Activated naive CD4-positive, alpha-beta T cell treated with anti-CD3 and anti-CD28 coated beads, Interleukin-2, amount 50 U/mL, for 72 hours (primary cell): ENCODE data around the gene ANXA2R. TPM values are rescaled to one million over a fixed set of nuclear protein-coding genes. Genes with fewer than 3 reads are reported as not detected.
"Not testable (repeated sequence)": the region's sequence is repeated elsewhere in the genome, so short reads cannot be mapped to it uniquely, and the experiment has no call there.

Experiments used
- ATAC-seq, 2 donors: fragments of 150-1000 bp; cut with Tn5 transposase; 2 replicates each; pipeline ENCODE4 v1.10.0; 2021; ENCODE audit warnings: mild to moderate bottlenecking in 2 of 2, moderate library complexity in 2 of 2
- DNase-seq, 2 donors: peaks; one replicate each; pipeline ENCODE4 v3.0.0; 2021 to 2022; ENCODE audit warnings: low spot score in 2 of 2
- H3K27ac Mint-ChIP-seq, 2 donors: one replicate each; pipeline ENCODE4 v1.8.0; 2022; ENCODE audit warnings: mild to moderate bottlenecking in 2 of 2, mixed read lengths in 2 of 2
- H3K36me3 Mint-ChIP-seq, 2 donors: one replicate each; pipeline ENCODE4 v1.8.0; 2022; ENCODE audit warnings: mixed read lengths in 2 of 2
- H3K9me3 Mint-ChIP-seq, 2 donors: one replicate each; pipeline ENCODE4 v1.8.0; 2022; ENCODE audit warnings: mixed read lengths in 2 of 2
- total RNA-seq, 2 donors: library from RNA; stranded (reverse); gene quantifications; one replicate each; pipeline ENCODE4 v1.2.3, GENCODE V29; 2022

The ANXA2R gene
- 1 to 10 TPM; 5.3 to 8.4 TPM for total RNA-seq

- ATAC-seq = peak; percentile 65 to 67
- peak within 1 kb of the TSS; percentile 98 to 99 for H3K27ac Mint-ChIP-seq
Observed at GRCh38 chr5:43040287-43041098, at the start of gene ANXA2R. TSS of gene ANXA2R (minus strand) at chr5:43040319. CDS start at chr5:43040046, 273 bp downstream.

DNA sequence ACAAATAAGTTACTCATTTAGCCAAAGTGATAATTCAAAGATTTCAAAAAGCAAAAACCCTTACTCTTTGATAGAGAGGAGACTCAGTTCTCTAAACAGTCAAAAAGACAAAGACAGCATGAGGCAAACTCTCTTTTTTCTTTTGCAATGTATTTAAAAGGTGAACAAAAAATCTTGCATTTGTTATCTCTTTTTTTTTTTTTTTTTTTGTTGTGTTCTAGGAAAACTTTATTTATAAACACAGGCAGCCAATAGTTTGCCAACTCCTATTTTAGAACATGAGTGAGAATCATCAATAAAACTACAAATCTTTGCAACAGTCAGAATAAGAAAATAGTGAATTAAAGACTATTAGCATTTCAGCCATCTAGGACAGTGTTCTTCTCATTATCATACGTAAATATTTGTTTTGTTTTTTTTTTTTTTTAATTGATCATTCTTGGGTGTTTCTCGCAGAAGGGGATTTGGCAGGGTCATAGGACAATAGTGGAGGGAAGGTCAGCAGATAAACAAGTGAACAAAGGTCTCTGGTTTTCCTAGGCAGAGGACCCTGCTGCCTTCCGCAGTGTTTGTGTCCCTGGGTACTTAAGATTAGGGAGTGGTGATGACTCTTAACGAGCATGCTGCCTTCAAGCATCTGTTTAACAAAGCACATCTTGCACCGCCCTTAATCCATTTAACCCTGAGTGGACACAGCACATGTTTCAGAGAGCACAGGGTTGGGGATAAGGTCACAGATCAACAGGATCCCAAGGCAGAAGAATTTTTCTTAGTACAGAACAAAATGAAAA is 46.2 kb upstream of the ANXA2R start:
- not testable (repeated sequence) for DNase-seq, ATAC-seq, H3K36me3 Mint-ChIP-seq, H3K27ac Mint-ChIP-seq, H3K9me3 Mint-ChIP-seq

More at GRCh38 chr5:43040287-43041098, at the start of gene ANXA2R:
- H3K9me3 Mint-ChIP-seq = no peaks in the 10 kb centered on the region
- peaks cover 0 to 29% of the 10 kb centered on the region in 2 donors for H3K36me3 Mint-ChIP-seq
- peak; percentile 91 to 92 for DNase-seq

DNA sequence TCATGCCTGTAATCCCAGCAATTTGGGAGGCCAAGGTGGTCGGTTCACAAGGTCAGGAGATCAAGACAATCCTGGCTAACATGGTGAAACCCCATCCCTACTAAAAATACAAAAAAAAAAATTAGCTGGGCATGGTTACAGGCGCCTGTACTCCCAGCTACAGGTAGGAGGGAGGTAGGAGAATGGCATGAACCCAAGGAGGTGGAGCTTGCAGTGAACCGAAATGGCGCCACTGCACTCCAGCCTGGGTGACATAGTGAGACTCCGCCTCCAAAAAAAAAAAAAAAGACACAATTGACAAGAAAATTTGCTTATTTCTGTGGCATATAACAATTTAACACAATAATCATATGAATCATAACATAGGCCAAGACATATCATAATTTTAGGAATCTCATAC is 45.3 kb upstream of the ANXA2R start:
- Mint-ChIP-seq H3K27ac (no peak overlapping the region), H3K36me3 (peaks cover 0 to 6% of the 10 kb centered on the region in 2 donors), H3K9me3 (no peaks in the 10 kb centered on the region)
- no peak for ATAC-seq
- DNase-seq = no peak

GRCh38 chr5:43084468-43084867 is 44.3 kb upstream of the ANXA2R start:
- H3K27ac Mint-ChIP-seq, H3K9me3 Mint-ChIP-seq: not testable (repeated sequence)

DNA sequence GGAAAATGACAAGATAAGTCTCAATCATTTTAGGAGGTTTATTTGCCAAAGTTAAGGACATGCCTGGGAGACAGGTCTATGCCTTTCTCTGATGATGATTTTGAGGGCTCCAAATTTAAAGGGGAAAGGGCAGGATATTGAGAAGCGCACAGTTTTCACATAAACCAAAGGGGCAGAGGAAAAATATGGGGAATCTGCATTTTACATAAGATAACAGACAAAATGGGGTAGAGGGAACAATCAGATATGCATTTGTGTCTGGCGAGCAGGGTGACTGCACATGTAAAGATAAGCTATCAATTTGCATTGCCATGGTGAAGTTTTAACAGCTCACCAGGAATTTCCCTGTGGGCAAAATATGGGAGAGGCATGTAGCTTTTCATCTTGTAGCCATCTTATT is 41.2 kb upstream of the ANXA2R start:
- not testable (repeated sequence) for H3K9me3 Mint-ChIP-seq, H3K27ac Mint-ChIP-seq, H3K36me3 Mint-ChIP-seq, DNase-seq, ATAC-seq

More at GRCh38 chr5:43084468-43084867, 44.3 kb upstream of the ANXA2R start:
- H3K36me3 Mint-ChIP-seq, DNase-seq, ATAC-seq: not testable (repeated sequence)

GRCh38 chr5:43078956-43079355 is 38.8 kb upstream of the ANXA2R start:
- H3K27ac Mint-ChIP-seq = no peak overlapping the region
- H3K36me3 Mint-ChIP-seq = peaks cover 0 to 15% of the 10 kb centered on the region in 2 donors

DNA sequence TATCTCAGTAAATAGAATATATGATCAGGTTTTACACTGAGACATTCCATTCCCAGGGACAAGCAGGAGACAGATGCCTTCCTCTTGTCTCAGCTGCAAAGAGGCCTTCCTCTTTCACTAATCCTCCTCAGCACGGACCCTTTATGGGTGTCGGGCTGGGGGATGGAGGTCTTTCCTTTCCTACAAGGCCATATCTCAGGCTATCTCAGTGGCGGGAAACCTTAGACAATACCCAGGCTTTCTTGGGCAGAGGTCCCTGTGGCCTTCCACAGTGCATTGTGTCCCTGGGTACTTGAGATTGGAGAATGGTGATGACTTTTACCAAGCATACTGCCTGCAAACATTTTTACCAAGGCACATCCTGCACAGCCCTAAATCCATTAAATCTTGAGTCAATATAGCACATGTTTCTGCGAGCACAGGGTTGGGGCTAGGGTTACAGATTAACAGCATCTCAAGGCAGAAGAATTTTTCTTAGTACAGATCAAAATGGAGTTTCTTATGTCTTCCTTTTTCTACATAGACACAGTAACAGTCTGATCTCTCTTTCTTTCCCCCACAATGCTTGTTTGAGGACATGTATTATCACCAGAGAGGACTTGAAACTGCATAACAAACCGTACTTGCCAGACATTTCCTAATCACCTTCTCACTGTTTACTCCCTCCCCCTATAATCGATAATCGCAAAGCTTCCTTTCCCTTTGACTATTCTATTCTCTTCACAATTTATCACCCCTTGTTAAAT is 37.5 kb upstream of the ANXA2R start:
- Mint-ChIP-seq H3K27ac (peak overlapping the region in 1 of 2 donors; percentile 44), H3K36me3 (peaks cover 0 to 22% of the 10 kb centered on the region in 2 donors)
- not testable (repeated sequence) for H3K9me3 Mint-ChIP-seq, DNase-seq, ATAC-seq

More at GRCh38 chr5:43078956-43079355, 38.8 kb upstream of the ANXA2R start:
- H3K9me3 Mint-ChIP-seq = peaks cover 0 to 2% of the 10 kb centered on the region in 2 donors
- DNase-seq = no peak
- ATAC-seq = no peak

DNA sequence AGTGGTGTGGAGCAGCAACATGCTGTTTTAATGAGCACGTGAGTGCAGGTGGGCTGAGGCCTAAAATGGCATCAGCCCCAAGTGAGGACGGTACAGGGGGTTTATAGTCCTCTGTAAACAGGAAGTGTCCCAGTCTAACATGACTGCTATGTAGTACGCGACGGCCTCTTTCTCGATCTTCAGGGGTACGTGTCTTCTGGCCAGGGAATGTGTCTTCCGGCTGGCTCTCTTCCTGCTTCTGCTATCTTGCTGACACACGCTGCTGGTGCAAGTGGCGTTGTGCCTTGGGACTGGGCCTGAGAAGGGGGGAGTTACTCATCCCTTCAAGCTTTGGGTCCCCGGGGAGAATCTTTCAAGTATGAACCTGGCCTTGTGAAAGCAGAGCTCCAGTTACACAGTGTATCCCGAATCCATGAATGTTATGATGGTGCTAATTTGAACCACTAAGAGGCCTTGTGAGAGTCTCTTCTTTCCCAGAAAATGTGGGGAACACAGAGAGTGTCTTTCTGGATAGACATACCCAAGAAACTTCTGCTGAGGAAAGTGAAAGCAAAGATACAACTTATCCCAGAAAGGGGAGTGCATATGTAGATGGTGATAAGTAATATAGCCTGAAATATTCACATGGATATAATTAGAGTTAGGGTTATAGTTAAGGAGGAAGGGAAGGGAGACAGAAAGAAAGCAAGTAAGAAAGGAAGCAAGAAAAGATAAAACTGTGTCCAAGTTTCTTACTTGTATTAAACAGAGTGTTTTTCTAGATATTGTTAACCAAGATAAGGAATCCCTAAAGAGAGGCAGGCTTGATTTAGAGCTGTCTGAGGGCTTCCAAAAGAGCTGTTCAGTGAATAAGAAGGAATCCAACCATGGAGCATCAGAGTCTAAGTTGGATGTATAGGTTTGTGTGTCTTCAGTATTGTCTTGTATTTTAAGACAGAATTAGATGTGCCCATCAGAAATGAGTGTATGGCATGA is 35.5 kb upstream of the ANXA2R start:
- peak overlapping the region; percentile 77 to 78 for H3K27ac Mint-ChIP-seq
- peaks cover 0 to 22% of the 10 kb centered on the region in 2 donors for H3K36me3 Mint-ChIP-seq
- ATAC-seq (no peak), DNase-seq (no peak)
- H3K9me3 Mint-ChIP-seq = peaks cover 0 to 4% of the 10 kb centered on the region in 2 donors

DNA sequence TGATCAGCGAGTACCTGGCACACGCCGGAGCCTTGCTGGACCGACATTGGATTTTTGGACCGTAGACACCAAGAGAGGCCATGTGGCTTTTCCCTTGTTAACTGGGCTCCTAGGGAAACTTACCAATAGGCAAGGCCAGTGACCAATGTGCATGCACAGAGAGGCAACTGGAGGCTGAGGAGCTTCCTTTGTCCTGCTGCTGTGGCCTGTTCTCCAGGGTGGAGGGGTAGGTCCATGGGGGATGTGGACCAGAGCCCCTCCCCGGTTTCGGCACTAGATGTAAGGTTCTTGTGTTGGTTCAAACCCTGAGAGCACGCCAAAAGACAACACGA is 34.8 kb upstream of the ANXA2R start:
- Mint-ChIP-seq H3K27ac (peak overlapping the region in 1 of 2 donors; percentile 77), H3K9me3 (peaks cover 0 to 4% of the 10 kb centered on the region in 2 donors), H3K36me3 (peaks cover 0 to 22% of the 10 kb centered on the region in 2 donors)
- no peak for ATAC-seq
- no peak for DNase-seq

GRCh38 chr5:43073597-43074546 is 33.8 kb upstream of the ANXA2R start:
- ATAC-seq (peak; percentile 67 to 80), DNase-seq (peak in 1 of 2 donors; percentile 69)
- Mint-ChIP-seq H3K9me3 (peaks cover 0 to 4% of the 10 kb centered on the region in 2 donors), H3K36me3 (peaks cover 0 to 22% of the 10 kb centered on the region in 2 donors), H3K27ac (peak overlapping the region; percentile 6 to 81)

- H3K36me3 Mint-ChIP-seq = peaks cover 31 to 36% of the 10 kb centered on the region in 2 donors
- DNase-seq, ATAC-seq, H3K9me3 Mint-ChIP-seq, H3K27ac Mint-ChIP-seq: not testable (repeated sequence)
Observed at GRCh38 chr5:43069401-43069720, 29.2 kb upstream of the ANXA2R start.

DNA sequence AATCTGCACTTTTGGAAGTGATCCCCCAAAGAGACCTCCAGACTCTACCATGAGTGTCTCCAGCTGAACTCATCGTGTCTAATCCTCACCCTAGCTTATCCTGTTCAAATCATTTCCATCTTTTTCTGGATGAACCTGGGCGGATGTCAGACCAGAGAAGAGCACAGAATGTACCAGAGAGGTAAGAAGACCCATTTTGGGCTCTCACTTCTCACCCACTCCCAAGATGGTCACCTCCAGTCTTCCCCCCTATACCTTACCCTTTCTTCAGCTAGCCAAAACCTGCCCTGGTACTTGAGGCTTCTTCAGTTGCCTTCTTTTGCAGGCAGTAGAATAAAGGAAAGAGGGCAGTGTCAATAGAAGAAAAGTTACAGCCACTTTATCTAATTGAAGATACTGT is 27.9 kb upstream of the ANXA2R start:
- Mint-ChIP-seq H3K27ac (peak overlapping the region; percentile 99 to 100), H3K36me3 (peaks cover 20 to 36% of the 10 kb centered on the region in 2 donors), H3K9me3 (no peaks in the 10 kb centered on the region)
- ATAC-seq (no peak), DNase-seq (no peak)

- Mint-ChIP-seq H3K36me3 (peaks cover 20 to 36% of the 10 kb centered on the region in 2 donors), H3K9me3 (no peaks in the 10 kb centered on the region), H3K27ac (peak overlapping the region; percentile 99 to 100)
- ATAC-seq (peak; percentile 49 to 70), DNase-seq (peak; percentile 79 to 94)
Observed at GRCh38 chr5:43066799-43067741, 27.0 kb upstream of the ANXA2R start.
